H1 (cell line): Measurements from ENCODE around the gene METTL21A. TPM values are rescaled to one million over a fixed set of nuclear protein-coding genes. Genes with fewer than 3 reads are reported as not detected.
"Not testable (repeated sequence)": the region's sequence is repeated elsewhere in the genome, so short reads cannot be mapped to it uniquely, and the experiment has no call there.

ENCODE experiments used
- CTCF ChIA-PET: fragments of 300-600 bp; sonication (Branson Sonifier 250); formaldehyde crosslinking; loops from one replicate; lab custom pipeline; 2021; ENCODE audit not compliant: partially characterized antibody; lab: Charles Lee
- POLR2A ChIA-PET: fragments of 300-600 bp; sonication (Branson Sonifier 250); formaldehyde crosslinking; loops from one replicate; lab custom pipeline; 2021; ENCODE audit warnings: inconsistent platforms; ENCODE audit not compliant: partially characterized antibody; lab: Charles Lee
- DNase-seq, 2 experiments: peaks; one replicate each; pipeline versions ENCODE4 v3.0.0 to v3.0.0-alpha.2; 2010 to 2022; ENCODE audit warnings: low spot score in 2 of 2, low read depth in 1 of 2, mixed read lengths in 1 of 2
- FAIRE-seq: peaks from 2 replicates; lab custom pipeline; 2011; peaks lifted over from hg19 to GRCh38; lab: Jason Lieb, UNC
- H2AFZ ChIP-seq: 2 replicates; pipeline ENCODE4 v1.8.1; 2012; ENCODE audit warnings: low read length, inconsistent platforms
- H2AK5ac ChIP-seq: 2 replicates; pipeline ENCODE4 v1.6.1; 2013; ENCODE audit warnings: low read depth, low read length
- H2BK120ac ChIP-seq: replicated peaks from 2 replicates; pipeline ENCODE3; 2013; ENCODE audit warnings: low read depth, low read length, inconsistent platforms
- H2BK12ac ChIP-seq: 2 replicates; pipeline ENCODE4 v1.6.1; 2013; ENCODE audit warnings: low read depth, low read length
- H2BK15ac ChIP-seq: 2 replicates; pipeline ENCODE4 v1.6.1; 2013; ENCODE audit warnings: low read length
- H2BK20ac ChIP-seq: 2 replicates; pipeline ENCODE4 v1.6.1; 2013; ENCODE audit warnings: low read length
- H2BK5ac ChIP-seq: 2 replicates; pipeline ENCODE4 v1.6.1; 2013; ENCODE audit warnings: low read depth, low read length
- H3K14ac ChIP-seq: 2 replicates; pipeline ENCODE4 v1.6.1; 2013; ENCODE audit warnings: inconsistent platforms; ENCODE audit not compliant: insufficient read length
- H3K18ac ChIP-seq: 2 replicates; pipeline ENCODE4 v1.6.1; 2013; ENCODE audit warnings: low read length; ENCODE audit errors: extremely low read depth
- H3K23ac ChIP-seq: 2 replicates; pipeline ENCODE4 v1.6.1; 2013; ENCODE audit warnings: inconsistent platforms; ENCODE audit not compliant: insufficient read length
- H3K23me2 ChIP-seq: 2 replicates; pipeline ENCODE4 v1.6.1; 2013; ENCODE audit warnings: low read depth, low read length
- H3K27ac ChIP-seq: 2 replicates; pipeline ENCODE4 v1.6.1; 2011; ENCODE audit warnings: low read depth, low read length, inconsistent platforms
- H3K27me3 ChIP-seq, 4 experiments: replicated peaks in 1 of 4; 1 replicate in 1 of 4; 2 replicates in 3 of 4; pipeline versions ENCODE4 v1.6.1 to v1.8.1; 2011 to 2013; ENCODE audit warnings: low read length in 3 of 4, mild to moderate bottlenecking in 3 of 4, inconsistent platforms in 2 of 4, mixed read lengths in 2 of 4, moderate library complexity in 1 of 4; ENCODE audit not compliant: control insufficient read depth in 3 of 4, insufficient read depth in 3 of 4; ENCODE audit errors: extremely low read depth in 1 of 4
- H3K36me3 ChIP-seq, 4 experiments: 2 replicates each; pipeline versions ENCODE4 v1.6.1 to v1.8.1; 2011 to 2013; ENCODE audit warnings: mild to moderate bottlenecking in 4 of 4, low read length in 3 of 4, moderate library complexity in 2 of 4, control low read depth in 1 of 4, inconsistent platforms in 1 of 4; ENCODE audit not compliant: insufficient read depth in 4 of 4, control insufficient read depth in 2 of 4
- H3K4ac ChIP-seq: replicated peaks from 2 replicates; pipeline ENCODE3; 2013; ENCODE audit warnings: low read length, low read depth, mixed read lengths, inconsistent platforms; ENCODE audit not compliant: insufficient read length
- H3K4me1 ChIP-seq, 4 experiments: replicated peaks in 1 of 4; 1 replicate in 1 of 4; 2 replicates in 3 of 4; pipeline versions ENCODE4 v1.6.1 to v1.8.1; 2011 to 2013; ENCODE audit warnings: low read length in 3 of 4, inconsistent platforms in 2 of 4, mixed read lengths in 1 of 4; ENCODE audit not compliant: insufficient read depth in 4 of 4, control insufficient read depth in 3 of 4
- H3K4me2 ChIP-seq, 2 experiments: 2 replicates each; pipeline versions ENCODE4 v1.6.1 to v1.8.1; 2011 to 2013; ENCODE audit warnings: low read depth in 2 of 2, low read length in 2 of 2, control low read depth in 1 of 2, inconsistent platforms in 1 of 2, mild to moderate bottlenecking in 1 of 2; ENCODE audit not compliant: insufficient read depth in 1 of 2
- H3K4me3 ChIP-seq, 4 experiments: fragments of 200-600, 300-600 bp in 1 of 4; sonication (generic), shearing (Covaris generic), sonication (Bioruptor Twin) in 1 of 4; 2 replicates each; pipeline versions ENCODE4 v1.5.1 to v1.8.1; 2011 to 2016; ENCODE audit warnings: low read length in 4 of 4, low read depth in 3 of 4, control low read depth in 2 of 4, inconsistent platforms in 2 of 4, mild to moderate bottlenecking in 2 of 4, mixed read lengths in 1 of 4, moderate library complexity in 1 of 4; ENCODE audit not compliant: insufficient read depth in 2 of 4; ENCODE audit errors: extremely low read depth in 1 of 4
- H3K56ac ChIP-seq: replicated peaks from 2 replicates; pipeline ENCODE3; 2013; ENCODE audit warnings: low read depth, mild to moderate bottlenecking, mixed read lengths, low read length, inconsistent platforms; ENCODE audit not compliant: insufficient read length
- H3K79me1 ChIP-seq: 2 replicates; pipeline ENCODE4 v1.6.1; 2013; ENCODE audit warnings: low read depth, low read length, control low read depth
- H3K79me2 ChIP-seq, 2 experiments: 2 replicates each; pipeline versions ENCODE4 v1.6.1 to v1.8.1; 2012 to 2013; ENCODE audit warnings: low read length in 2 of 2, mild to moderate bottlenecking in 2 of 2, inconsistent platforms in 1 of 2; ENCODE audit not compliant: insufficient read depth in 2 of 2, control insufficient read depth in 1 of 2
- H3K9ac ChIP-seq, 4 experiments: replicated peaks in 1 of 4; 1 replicate in 1 of 4; 2 replicates in 3 of 4; pipeline versions ENCODE4 v1.6.1 to v1.8.1; 2011 to 2013; ENCODE audit warnings: low read depth in 3 of 4, low read length in 3 of 4, control low read depth in 2 of 4, mild to moderate bottlenecking in 2 of 4, moderate library complexity in 2 of 4, inconsistent platforms in 1 of 4; ENCODE audit errors: extremely low read depth in 1 of 4
- H3K9me3 ChIP-seq, 2 experiments: 2 replicates each; pipeline versions ENCODE4 v1.6.1 to v1.8.1; 2012 to 2013; ENCODE audit warnings: mild to moderate bottlenecking in 2 of 2, moderate library complexity in 2 of 2, control low read depth in 1 of 2, inconsistent platforms in 1 of 2, low read depth in 1 of 2, low read length in 1 of 2, mixed read lengths in 1 of 2; ENCODE audit not compliant: insufficient read depth in 2 of 2
- H4K20me1 ChIP-seq, 2 experiments: replicated peaks in 1 of 2; 2 replicates each; pipeline versions ENCODE3 to v1.8.1; 2011 to 2013; ENCODE audit warnings: inconsistent platforms in 2 of 2, low read length in 2 of 2, mild to moderate bottlenecking in 1 of 2; ENCODE audit not compliant: insufficient read depth in 2 of 2, control insufficient read depth in 1 of 2
- H4K5ac ChIP-seq: 2 replicates; pipeline ENCODE4 v1.6.1; 2013; ENCODE audit warnings: low read length, low read depth, mixed read lengths, inconsistent platforms; ENCODE audit not compliant: insufficient read length
- H4K8ac ChIP-seq: 2 replicates; pipeline ENCODE4 v1.8.0; 2013; ENCODE audit warnings: mild to moderate bottlenecking, moderate library complexity, low read length, inconsistent platforms; ENCODE audit not compliant: insufficient read depth; ENCODE audit errors: extremely low read depth
- H4K91ac ChIP-seq: replicated peaks from 2 replicates; pipeline ENCODE3; 2013; ENCODE audit warnings: low read length, mixed read lengths, inconsistent platforms; ENCODE audit not compliant: insufficient read length
- WGBS, 2 experiments: shearing (Covaris generic) in 1 of 2; methylation state at CpG; one replicate each; pipeline versions ENCODE4 v1.1.6 to v1.1.7; 2013 to 2015; ENCODE audit warnings: low lambda C conversion rate in 2 of 2, mixed read lengths in 2 of 2, inconsistent platforms in 1 of 2, low coverage in 1 of 2, missing lambda C conversion rate in 1 of 2; ENCODE audit not compliant: insufficient replicate concordance in 2 of 2, insufficient coverage in 1 of 2, insufficient read length in 1 of 2; ENCODE audit errors: extremely low coverage in 1 of 2, missing lambda C conversion rate in 1 of 2; 5-methylcytosine and 5-hydroxymethylcytosine counted together
- polyA plus RNA-seq, 7 experiments: library from polyadenylated mRNA; depleted of rRNA in 3 of 7; stranded (reverse) in 5 of 7; unstranded in 2 of 7; fragments of >200 nt in 5 of 7; fragments of 200-250 nt in 2 of 7; gene quantifications; 1 replicate in 5 of 7; 2 replicates in 1 of 7; 4 replicates in 1 of 7; pipeline versions ENCODE4 v1.2.1 to v1.2.3, GENCODE V29; 2011 to 2013; ENCODE audit warnings: missing spikeins in 2 of 7, mixed read lengths in 2 of 7
- total RNA-seq: library from RNA; stranded (reverse); fragmentation: NEBNext Ultra II Directional; extraction: Animal tissue kit (Norgen Biotek cat#: 25700); gene quantifications from 2 replicates; pipeline ENCODE4 v1.2.1, GENCODE V29; 2021

Gene METTL21A
- total and polyA plus RNA-seq, 2 of the 8 experiments (the other 6 are each of a cell fraction or from before 2014, with no cell fraction given), result 36.2 to 55.0 TPM

- H2AK5ac ChIP-seq, H3K4ac ChIP-seq, H4K5ac ChIP-seq, H3K9ac ChIP-seq, H3K4me1 ChIP-seq, H3K23ac ChIP-seq, H3K56ac ChIP-seq, H3K18ac ChIP-seq, H3K27ac ChIP-seq, H3K36me3 ChIP-seq, FAIRE-seq, DNase-seq, H4K91ac ChIP-seq, H2AFZ ChIP-seq, H3K23me2 ChIP-seq, POLR2A ChIA-PET, H2BK120ac ChIP-seq, H2BK15ac ChIP-seq, H2BK5ac ChIP-seq, H3K14ac ChIP-seq, H3K9me3 ChIP-seq, H3K79me2 ChIP-seq, H3K79me1 ChIP-seq, H2BK20ac ChIP-seq, H3K4me2 ChIP-seq, H4K8ac ChIP-seq, H4K20me1 ChIP-seq, H2BK12ac ChIP-seq, H3K4me3 ChIP-seq, H3K27me3 ChIP-seq: not testable (repeated sequence)
- 96% methylated on average over 3 of the region's 3 CpGs; no CpG with 5 or more reads in 1 of the 2 experiments for WGBS, 2 experiments
- CTCF ChIA-PET, result interaction anchor here (0.6 kb wide), 2 partner anchors 253 to 329 kb away, joined by 3 read pairs; no protein-coding TSS in a partner anchor
Observed at GRCh38 chr2:207639288-207639687, 14.1 kb upstream of the METTL21A start.
